ENCODE data around the gene MASP2.

The MASP2 gene

GRCh38 chr1:10987840-10988417 is 59.1 kb downstream of the MASP2 start:
- no peak for DNase-seq

GRCh38 chr1:10986525-10986890 is 60.5 kb downstream of the MASP2 start:
- DNase-seq = no peak

GRCh38 chr1:10980841-10981727 is 66.0 kb downstream of the MASP2 start:
- DNase-seq = no peak

- DNase-seq = peak in 1 of 2 experiments; percentile 69
These were observed 66.9 kb downstream of the MASP2 start for GRCh38 chr1:10980094-10980577.

GRCh38 chr1:10979483-10979920 is 67.5 kb downstream of the MASP2 start:
- DNase-seq = no peak

- no peak for DNase-seq
These were observed 68.3 kb downstream of the MASP2 start for GRCh38 chr1:10978719-10979118.

Measured in NCI-H446 (cell line).